DOHH2 (cell line): Measurements from ENCODE around the gene UCHL5.

Experiments used
- H3F3A ChIP-seq: fragments of 200-600 bp; sonication (generic), shearing (Covaris generic); 2 replicates; pipeline ENCODE4 v1.6.0; 2016; ENCODE audit warnings: antibody characterized with exemption, mild to moderate bottlenecking; ENCODE audit not compliant: control insufficient read depth, insufficient read depth
- H3K27ac ChIP-seq: fragments of 200-600 bp; sonication (generic); 2 replicates; pipeline ENCODE4 v1.5.1; 2014; ENCODE audit warnings: low read depth, mild to moderate bottlenecking, low read length, moderate library complexity
- H3K27me3 ChIP-seq: fragments of 200-600 bp; sonication (generic); 2 replicates; pipeline ENCODE4 v1.6.1; 2014; ENCODE audit warnings: mild to moderate bottlenecking, low read length, mixed read lengths; ENCODE audit not compliant: control insufficient read depth
- H3K36me3 ChIP-seq: fragments of 200-600 bp; sonication (generic); 2 replicates; pipeline ENCODE4 v1.6.1; 2014; ENCODE audit warnings: mild to moderate bottlenecking, low read length, moderate library complexity, mixed read lengths; ENCODE audit not compliant: control insufficient read depth
- H3K4me1 ChIP-seq: fragments of 200-600 bp; sonication (generic); 2 replicates; pipeline ENCODE4 v1.6.1; 2014; ENCODE audit warnings: mild to moderate bottlenecking, low read length, mixed read lengths; ENCODE audit not compliant: control insufficient read depth
- H3K4me2 ChIP-seq: fragments of 200-600 bp; sonication (generic); 2 replicates; pipeline ENCODE4 v1.6.0; 2014; ENCODE audit warnings: mild to moderate bottlenecking, low read length, moderate library complexity
- H3K4me3 ChIP-seq: fragments of 200-600 bp; sonication (generic); 2 replicates; pipeline ENCODE4 v1.5.1; 2014; ENCODE audit warnings: mild to moderate bottlenecking, low read length, mixed read lengths
- H3K79me2 ChIP-seq: fragments of 200-600 bp; sonication (generic); 2 replicates; pipeline ENCODE4 v1.6.1; 2014; ENCODE audit warnings: mild to moderate bottlenecking, low read length, mixed read lengths; ENCODE audit not compliant: control insufficient read depth
- H3K9me2 ChIP-seq: fragments of 200-600 bp; sonication (generic); replicated peaks from 2 replicates; pipeline ENCODE4 v1.6.1; 2014; ENCODE audit warnings: mild to moderate bottlenecking, low read length, mixed read lengths; ENCODE audit not compliant: control insufficient read depth
- H3K9me3 ChIP-seq: fragments of 200-600 bp; sonication (generic); 2 replicates; pipeline ENCODE4 v1.6.1; 2014; ENCODE audit warnings: antibody characterized with exemption, low read length, mixed read lengths; ENCODE audit not compliant: control insufficient read depth, insufficient read depth
- H4K20me1 ChIP-seq: fragments of 200-600 bp; sonication (generic); 2 replicates; pipeline ENCODE4 v1.6.0; 2014; ENCODE audit warnings: low read depth, mild to moderate bottlenecking, antibody characterized with exemption, low read length, moderate library complexity; ENCODE audit not compliant: control insufficient read depth, insufficient read depth
- EZH2phosphoT487 ChIP-seq: fragments of 200-600 bp; sonication (generic); IDR thresholded peaks from 2 replicates; pipeline ENCODE4 v1.6.1; 2017; ENCODE audit warnings: borderline replicate concordance, mild to moderate bottlenecking, antibody characterized with exemption, low read length, moderate library complexity, mixed read lengths
- TF ChIP-seq, protein P1 (sequence below): fragments of 200-600 bp; sonication (generic); IDR thresholded peaks from one replicate; pipeline ENCODE4 v1.5.1; 2014; ENCODE audit warnings: antibody characterized with exemption, mild to moderate bottlenecking, low read depth, low read length; ENCODE audit not compliant: poor library complexity, severe bottlenecking

Gene UCHL5

DNA sequence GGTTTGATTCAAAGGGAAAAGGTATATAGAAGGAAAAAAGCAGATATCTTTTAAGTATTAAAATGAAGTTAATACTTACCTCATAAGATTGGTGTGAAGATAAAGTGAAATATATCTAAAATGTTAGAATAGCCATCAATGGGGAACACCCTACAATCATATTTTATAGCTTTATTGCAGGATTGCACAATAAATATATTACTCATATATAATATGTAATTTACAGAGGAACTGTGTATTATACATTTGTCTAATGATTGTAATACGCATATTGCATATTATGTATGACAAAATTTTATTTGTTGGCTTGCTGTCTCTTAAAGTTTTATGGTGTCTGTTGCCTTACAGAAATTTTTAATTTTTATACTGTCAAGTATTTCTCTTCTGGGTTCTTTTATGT is 47.8 kb downstream of the UCHL5 start:
- Histone ChIP-seq H3K4me1 (no peaks in the 10 kb centered on the region), H3K9me3 (no peaks in the 10 kb centered on the region)
- TF ChIP-seq, protein P1, sequence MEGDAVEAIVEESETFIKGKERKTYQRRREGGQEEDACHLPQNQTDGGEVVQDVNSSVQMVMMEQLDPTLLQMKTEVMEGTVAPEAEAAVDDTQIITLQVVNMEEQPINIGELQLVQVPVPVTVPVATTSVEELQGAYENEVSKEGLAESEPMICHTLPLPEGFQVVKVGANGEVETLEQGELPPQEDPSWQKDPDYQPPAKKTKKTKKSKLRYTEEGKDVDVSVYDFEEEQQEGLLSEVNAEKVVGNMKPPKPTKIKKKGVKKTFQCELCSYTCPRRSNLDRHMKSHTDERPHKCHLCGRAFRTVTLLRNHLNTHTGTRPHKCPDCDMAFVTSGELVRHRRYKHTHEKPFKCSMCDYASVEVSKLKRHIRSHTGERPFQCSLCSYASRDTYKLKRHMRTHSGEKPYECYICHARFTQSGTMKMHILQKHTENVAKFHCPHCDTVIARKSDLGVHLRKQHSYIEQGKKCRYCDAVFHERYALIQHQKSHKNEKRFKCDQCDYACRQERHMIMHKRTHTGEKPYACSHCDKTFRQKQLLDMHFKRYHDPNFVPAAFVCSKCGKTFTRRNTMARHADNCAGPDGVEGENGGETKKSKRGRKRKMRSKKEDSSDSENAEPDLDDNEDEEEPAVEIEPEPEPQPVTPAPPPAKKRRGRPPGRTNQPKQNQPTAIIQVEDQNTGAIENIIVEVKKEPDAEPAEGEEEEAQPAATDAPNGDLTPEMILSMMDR = no peak
- no peak for TF ChIP-seq EZH2phosphoT487

DNA sequence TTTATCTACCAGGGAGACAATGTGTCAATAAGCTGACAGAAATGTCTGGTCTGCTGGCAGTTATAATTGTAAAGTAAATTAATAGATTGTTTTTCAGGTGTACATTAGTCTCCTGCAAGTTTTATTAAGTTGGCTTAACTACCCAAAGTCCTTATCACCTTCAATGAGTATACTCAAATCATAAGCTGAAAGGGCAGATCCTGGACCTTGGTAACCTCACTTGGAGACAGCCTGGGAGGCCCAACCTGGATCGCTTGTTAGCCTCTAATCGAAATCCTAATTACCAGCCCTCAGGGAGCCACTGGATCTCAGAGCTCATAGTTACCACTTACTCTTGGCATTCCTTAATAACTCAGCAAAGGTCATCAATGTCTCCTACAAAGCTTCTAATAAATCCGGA is 49.7 kb downstream of the UCHL5 start:
- no peaks in the 10 kb centered on the region for H3K79me2 ChIP-seq
- H3K36me3 ChIP-seq = no peaks in the 10 kb centered on the region
- no peak overlapping the region for H3K27ac ChIP-seq
- H3F3A ChIP-seq = 0 out of 2 replicates have a peak, but pooled peaks cover 4% of the 10 kb centered on the region
- no peaks in the 10 kb centered on the region for H3K9me3 ChIP-seq
- no peaks in the 10 kb centered on the region for H3K27me3 ChIP-seq
- H4K20me1 ChIP-seq = no peaks in the 10 kb centered on the region
- TF ChIP-seq, protein P1 = no peak
- no peak for TF ChIP-seq EZH2phosphoT487
- H3K4me3 ChIP-seq = no peak overlapping the region
- H3K4me2 ChIP-seq = no peak overlapping the region
- no peaks in the 10 kb centered on the region for H3K9me2 ChIP-seq
- no peaks in the 10 kb centered on the region for H3K4me1 ChIP-seq

More for the DNA sequence above, 47.8 kb downstream of the UCHL5 start:
- no peak overlapping the region for H3K27ac ChIP-seq
- no peaks in the 10 kb centered on the region for H3K27me3 ChIP-seq
- 0 out of 2 replicates have a peak, but pooled peaks cover 4% of the 10 kb centered on the region for H3F3A ChIP-seq
- no peak overlapping the region for H3K4me3 ChIP-seq
- no peaks in the 10 kb centered on the region for H3K79me2 ChIP-seq
- no peaks in the 10 kb centered on the region for H4K20me1 ChIP-seq
- H3K4me2 ChIP-seq = no peak overlapping the region
- H3K36me3 ChIP-seq = peaks cover 6% of the 10 kb centered on the region
- H3K9me2 ChIP-seq = no peaks in the 10 kb centered on the region

DNA sequence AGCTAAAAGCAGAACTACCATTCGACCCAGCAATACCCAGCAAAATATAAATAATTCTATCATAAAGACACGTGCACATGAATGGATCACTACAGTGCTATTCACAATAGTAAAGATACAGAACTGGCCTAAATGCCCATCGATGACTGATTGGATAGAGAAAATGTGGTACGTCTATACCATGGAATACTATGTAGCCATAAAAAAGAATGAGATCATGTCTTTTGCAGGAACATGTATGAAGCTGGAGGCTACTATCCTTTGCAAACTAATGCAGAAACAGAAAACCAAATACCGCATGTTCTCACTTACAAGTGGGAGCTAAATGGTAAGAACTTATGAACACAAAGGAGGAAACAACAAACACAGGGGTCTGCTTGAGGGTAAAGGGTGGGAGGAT is 53.4 kb downstream of the UCHL5 start:
- Histone ChIP-seq H3K9me3 (no peaks in the 10 kb centered on the region), H3K4me1 (no peaks in the 10 kb centered on the region), H3K9me2 (no peaks in the 10 kb centered on the region), H3K27ac (no peak overlapping the region), H3K36me3 (no peaks in the 10 kb centered on the region), H3K27me3 (no peaks in the 10 kb centered on the region), H3K4me2 (no peak overlapping the region), H4K20me1 (no peaks in the 10 kb centered on the region), H3F3A (0 out of 2 replicates have a peak, but pooled peaks cover 4% of the 10 kb centered on the region), H3K79me2 (no peaks in the 10 kb centered on the region), H3K4me3 (no peak overlapping the region)
- TF ChIP-seq, protein P1 = no peak
- no peak for TF ChIP-seq EZH2phosphoT487
